ENCODE measurements around the gene NPAS3.

DNA sequence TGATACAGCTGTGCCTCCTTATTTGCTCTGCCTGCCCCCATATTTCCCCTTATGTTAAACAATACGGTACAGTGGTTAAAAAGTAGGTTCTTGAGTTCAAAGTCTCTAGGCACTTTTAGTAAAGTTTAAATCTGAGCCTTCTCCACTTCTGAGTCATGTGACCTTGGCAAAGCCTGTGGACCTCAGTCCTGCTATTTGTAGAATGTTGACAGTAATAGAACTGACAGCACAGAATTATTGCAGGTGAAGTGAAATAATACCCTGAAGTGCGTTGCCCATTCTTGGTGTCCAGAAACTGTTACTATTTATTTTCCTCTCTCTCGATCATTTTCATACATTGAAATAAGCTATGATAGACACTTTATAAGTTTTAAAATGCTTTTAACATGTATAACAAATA, 512.5 kb downstream of the NPAS3 start:
- TF ChIP-seq CTCF (IDR thresholded peaks at IDR 0.05) (no peak), POLR2A (IDR thresholded peaks at IDR 0.05) (no peak)
